OCI-LY7 (cell line): ENCODE measurements around the gene SLC35E1. TPM values are rescaled to one million over a fixed set of nuclear protein-coding genes. Genes with fewer than 3 reads are reported as not detected.

Experiments
- BruUV-seq: library from RNA; stranded (reverse); fragments of 400-500 nt; replicated peaks from 2 replicates; lab custom pipeline; 2021; lab: Mats Ljungman, UMichigan
- CTCF ChIA-PET: fragments of 300-600 bp; sonication (Branson Sonifier 250); formaldehyde crosslinking; loops from one replicate; lab custom pipeline; 2022; ENCODE audit warnings: antibody characterized with exemption; ENCODE audit not compliant: unreplicated experiment; lab: Charles Lee
- POLR2A ChIA-PET: fragments of 300-600 bp; sonication (Branson Sonifier 250); formaldehyde crosslinking; loops from one replicate; lab custom pipeline; 2022; ENCODE audit warnings: antibody characterized with exemption; lab: Charles Lee
- DNase-seq: peaks from one replicate; pipeline ENCODE4 v3.0.0-alpha.2; 2015; ENCODE audit warnings: low spot score
- H2AFZ ChIP-seq: fragments of 200-600 bp; sonication (generic), shearing (Covaris generic); 2 replicates; pipeline ENCODE4 v1.6.1; 2014; ENCODE audit warnings: mild to moderate bottlenecking, antibody characterized with exemption, low read length, moderate library complexity
- H3K27ac ChIP-seq: fragments of 200-600 bp; sonication (generic); 2 replicates; pipeline ENCODE4 v1.5.1; 2014; ENCODE audit warnings: mixed run types, low read depth, mild to moderate bottlenecking, moderate library complexity, low read length, inconsistent platforms; ENCODE audit not compliant: poor library complexity, severe bottlenecking
- H3K36me3 ChIP-seq: fragments of 200-600 bp; sonication (generic); 2 replicates; pipeline ENCODE4 v1.6.1; 2014; ENCODE audit warnings: mild to moderate bottlenecking, antibody characterized with exemption, low read length, moderate library complexity, mixed read lengths; ENCODE audit not compliant: insufficient read depth
- H3K4me1 ChIP-seq: fragments of 200-600 bp; sonication (generic); 2 replicates; pipeline ENCODE4 v1.5.1; 2014; ENCODE audit warnings: mild to moderate bottlenecking, low read length; ENCODE audit not compliant: insufficient read depth, poor library complexity, severe bottlenecking
- H3K4me2 ChIP-seq: fragments of 200-600 bp; sonication (generic); 2 replicates; pipeline ENCODE4 v1.6.1; 2014; ENCODE audit warnings: mild to moderate bottlenecking, low read length
- H3K4me3 ChIP-seq: fragments of 200-600 bp; sonication (generic); 2 replicates; pipeline ENCODE4 v1.5.1; 2014; ENCODE audit warnings: mild to moderate bottlenecking, low read depth, low read length; ENCODE audit not compliant: poor library complexity, severe bottlenecking
- H3K79me2 ChIP-seq: fragments of 200-600 bp; sonication (generic); 2 replicates; pipeline ENCODE4 v1.6.1; 2016; ENCODE audit warnings: low read depth, mild to moderate bottlenecking, low read length, moderate library complexity, mixed read lengths; ENCODE audit not compliant: insufficient read depth
- H3K9me2 ChIP-seq: fragments of 200-600 bp; sonication (generic); 2 replicates; pipeline ENCODE4 v1.6.1; 2016; ENCODE audit warnings: mild to moderate bottlenecking, low read length, mixed read lengths; ENCODE audit not compliant: insufficient read depth
- H3K9me3 ChIP-seq: fragments of 200-600 bp; sonication (generic); 2 replicates; pipeline ENCODE4 v1.6.1; 2014; ENCODE audit warnings: mild to moderate bottlenecking, mixed run types, low read length, mixed read lengths
- H4K20me1 ChIP-seq: fragments of 200-600 bp; sonication (generic); 2 replicates; pipeline ENCODE4 v1.6.1; 2014; ENCODE audit warnings: mild to moderate bottlenecking, antibody characterized with exemption, low read length, moderate library complexity, mixed read lengths; ENCODE audit not compliant: insufficient read depth
- CTCF ChIP-seq: fragments of 200-600 bp; sonication (generic); conservative IDR thresholded peaks from 2 replicates; pipeline ENCODE4 v1.5.1; 2014; ENCODE audit warnings: mild to moderate bottlenecking, antibody characterized with exemption, low read length, moderate library complexity, mixed read lengths
- EZH2phosphoT487 ChIP-seq: fragments of 200-600 bp; sonication (generic); IDR thresholded peaks from 2 replicates; pipeline ENCODE4 v1.6.1; 2018; ENCODE audit warnings: low read depth, borderline replicate concordance, mild to moderate bottlenecking, mixed run types, antibody characterized with exemption, low read length, moderate library complexity, mixed read lengths
- intact Hi-C: fragments of 100-400 bp; cut with micrococcal nuclease; formaldehyde crosslinking; loops from one replicate; pipeline ENCODE4 v1.10.0; 2022; ENCODE audit not compliant: unreplicated experiment
- total RNA-seq, 2 experiments: library from RNA; depleted of rRNA in 1 of 2; stranded (reverse); fragments of >200 nt in 1 of 2; shearing (Covaris generic) in 1 of 2; gene quantifications; 2 replicates each; pipeline ENCODE4 v1.2.3, GENCODE V29; 2014 to 2022

SLC35E1 gene
- total RNA-seq, 2 experiments from 2014 or later: 21.1 to 41.2 TPM

GRCh38 chr19:16585808-16586476 lies 13.7 kb upstream of the SLC35E1 start:
- Histone ChIP-seq H4K20me1 (0 out of 2 replicates have a peak, but pooled peaks cover 5% of the 10 kb centered on the region), H3K4me1 (peaks cover 97% of the 10 kb centered on the region), H3K27ac (peak overlapping the region; percentile 97), H3K79me2 (peaks cover 91% of the 10 kb centered on the region), H2AFZ (no peak overlapping the region), H3K9me2 (no peaks in the 10 kb centered on the region), H3K9me3 (no peaks in the 10 kb centered on the region), H3K4me2 (peak overlapping the region; percentile 97), H3K4me3 (peak overlapping the region; percentile 73), H3K36me3 (peaks cover 19% of the 10 kb centered on the region; the same call in 1 of the 2 replicates)
- intact Hi-C loops: loop anchor here (2.0 to 5.0 kb wide), 4 partner anchors 44 to 509 kb away; partner anchors contain the start of genes CHERP, SMIM7, TMEM38A and TPM4
- CTCF ChIA-PET: interaction anchor here (0.5 to 0.6 kb wide), 2 partner anchors 11 to 43 kb away, joined by 3 to 4 read pairs; no protein-coding TSS in a partner anchor
- BruUV-seq: no TSS peak
- POLR2A ChIA-PET: interaction anchor here (0.8 to 3.0 kb wide), 6 partner anchors 12 to 39 kb away, joined by 3 to 18 read pairs (median 3); no protein-coding TSS in a partner anchor
- DNase-seq: peak; percentile 85
- TF ChIP-seq EZH2phosphoT487 (no peak), CTCF (no peak)

GRCh38 chr19:16585094-16585801 lies 13.0 kb upstream of the SLC35E1 start:
- H3K79me2 ChIP-seq: peaks cover 91% of the 10 kb centered on the region
- peaks cover 90% of the 10 kb centered on the region for H3K4me1 ChIP-seq
- H3K9me2 ChIP-seq: no peaks in the 10 kb centered on the region
- peak overlapping the region; percentile 97 for H3K27ac ChIP-seq
- BruUV-seq: no TSS peak
- CTCF ChIA-PET: no interaction called here
- H3K4me3 ChIP-seq: peak overlapping the region; percentile 73
- peak overlapping the region; percentile 97 for H3K4me2 ChIP-seq
- H4K20me1 ChIP-seq: 0 out of 2 replicates have a peak, but pooled peaks cover 5% of the 10 kb centered on the region
- POLR2A ChIA-PET: interaction anchor here (0.6 to 1.3 kb wide), 9 partner anchors 14 to 75 kb away, joined by 3 to 7 read pairs (median 3); partner anchors contain the start of gene SMIM7
- intact Hi-C loops: loop anchor here (5.0 kb wide), 3 partner anchors 43 to 508 kb away; partner anchors contain the start of genes CHERP and TPM4
- no peak overlapping the region for H2AFZ ChIP-seq
- H3K36me3 ChIP-seq: peaks cover 20% of the 10 kb centered on the region; the same call in 1 of the 2 replicates
- no peaks in the 10 kb centered on the region for H3K9me3 ChIP-seq
- peak; percentile 22 for DNase-seq
- TF ChIP-seq CTCF: no peak
- TF ChIP-seq EZH2phosphoT487: no peak
